ENCODE data around the gene SLC1A7.

DNA sequence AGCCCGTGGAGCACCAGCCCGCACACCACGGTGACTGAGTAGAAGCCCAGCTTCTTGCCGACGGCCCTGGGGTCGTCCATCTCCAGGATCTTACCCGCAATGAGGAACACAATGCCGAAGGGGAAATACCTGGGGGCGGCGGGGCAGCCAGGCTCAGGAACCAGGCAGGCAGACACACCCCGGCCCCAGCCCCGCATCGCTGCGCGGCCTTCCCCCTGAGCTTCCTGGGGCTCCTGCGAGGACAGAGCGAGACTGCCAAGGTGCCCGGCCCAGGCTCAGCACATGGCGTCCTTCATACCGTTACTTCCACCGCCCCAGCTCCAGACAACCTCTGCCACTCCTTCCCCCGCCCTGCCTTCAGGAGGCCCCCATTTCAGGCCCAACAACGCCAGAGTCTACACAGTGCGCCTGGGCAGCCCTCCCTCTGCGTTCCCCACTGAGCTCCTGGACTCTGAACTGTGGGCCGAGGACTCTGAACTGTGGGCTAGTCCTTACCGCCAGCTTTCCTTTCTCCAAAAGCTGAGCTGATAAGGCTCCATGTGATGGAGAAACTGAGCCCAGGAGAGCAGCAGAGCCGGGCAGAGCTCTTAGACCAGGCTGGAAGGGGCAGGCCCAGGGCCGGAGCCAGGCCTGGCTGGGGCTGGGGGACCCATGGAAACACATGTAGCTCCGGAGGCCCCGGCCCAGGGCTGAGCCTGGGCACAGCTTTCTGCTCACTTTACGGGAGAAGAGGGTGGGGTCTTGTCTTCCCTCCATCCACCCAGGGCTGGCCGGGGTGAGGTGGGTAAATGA is 49.6 kb downstream of the SLC1A7 start:
- TF ChIP-seq, protein P1, sequence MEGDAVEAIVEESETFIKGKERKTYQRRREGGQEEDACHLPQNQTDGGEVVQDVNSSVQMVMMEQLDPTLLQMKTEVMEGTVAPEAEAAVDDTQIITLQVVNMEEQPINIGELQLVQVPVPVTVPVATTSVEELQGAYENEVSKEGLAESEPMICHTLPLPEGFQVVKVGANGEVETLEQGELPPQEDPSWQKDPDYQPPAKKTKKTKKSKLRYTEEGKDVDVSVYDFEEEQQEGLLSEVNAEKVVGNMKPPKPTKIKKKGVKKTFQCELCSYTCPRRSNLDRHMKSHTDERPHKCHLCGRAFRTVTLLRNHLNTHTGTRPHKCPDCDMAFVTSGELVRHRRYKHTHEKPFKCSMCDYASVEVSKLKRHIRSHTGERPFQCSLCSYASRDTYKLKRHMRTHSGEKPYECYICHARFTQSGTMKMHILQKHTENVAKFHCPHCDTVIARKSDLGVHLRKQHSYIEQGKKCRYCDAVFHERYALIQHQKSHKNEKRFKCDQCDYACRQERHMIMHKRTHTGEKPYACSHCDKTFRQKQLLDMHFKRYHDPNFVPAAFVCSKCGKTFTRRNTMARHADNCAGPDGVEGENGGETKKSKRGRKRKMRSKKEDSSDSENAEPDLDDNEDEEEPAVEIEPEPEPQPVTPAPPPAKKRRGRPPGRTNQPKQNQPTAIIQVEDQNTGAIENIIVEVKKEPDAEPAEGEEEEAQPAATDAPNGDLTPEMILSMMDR (IDR thresholded peaks at IDR 0.05; ENCODE audit: low read depth, low read length), result no peak
- TF ChIP-seq POLR2A (IDR thresholded peaks at IDR 0.05; ENCODE audit: extremely low read depth, insufficient read length), result no peak
- TF ChIP-seq, protein P2, sequence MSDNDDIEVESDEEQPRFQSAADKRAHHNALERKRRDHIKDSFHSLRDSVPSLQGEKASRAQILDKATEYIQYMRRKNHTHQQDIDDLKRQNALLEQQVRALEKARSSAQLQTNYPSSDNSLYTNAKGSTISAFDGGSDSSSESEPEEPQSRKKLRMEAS (IDR thresholded peaks at IDR 0.05; ENCODE audit: low read depth, low read length), result no peak

Data from NB4 (cell line).